ENCODE results near the gene SNX24.
"Not testable (repeated sequence)": the region's sequence is repeated elsewhere in the genome, so short reads cannot be mapped to it uniquely, and the experiment has no call there.

Gene SNX24

DNA sequence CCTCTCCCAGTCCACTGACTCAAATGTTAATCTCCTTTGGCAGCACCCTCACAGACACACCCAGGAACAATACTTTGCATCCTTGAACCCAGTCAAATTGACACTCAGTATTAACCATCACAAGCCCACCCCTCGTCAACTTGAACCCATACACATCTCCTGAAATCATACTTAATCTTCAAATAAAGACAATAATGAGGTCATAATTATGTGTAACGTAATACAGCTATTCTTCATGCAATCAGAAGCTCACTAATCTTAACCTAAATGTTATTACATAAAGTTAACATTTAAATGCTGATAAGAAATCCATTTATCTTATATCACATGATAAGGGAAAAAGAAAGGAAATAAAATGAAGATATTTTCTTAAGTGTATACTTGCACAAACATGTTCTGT is 125.9 kb downstream of the SNX24 start:
- DNase-seq: no peak

DNA sequence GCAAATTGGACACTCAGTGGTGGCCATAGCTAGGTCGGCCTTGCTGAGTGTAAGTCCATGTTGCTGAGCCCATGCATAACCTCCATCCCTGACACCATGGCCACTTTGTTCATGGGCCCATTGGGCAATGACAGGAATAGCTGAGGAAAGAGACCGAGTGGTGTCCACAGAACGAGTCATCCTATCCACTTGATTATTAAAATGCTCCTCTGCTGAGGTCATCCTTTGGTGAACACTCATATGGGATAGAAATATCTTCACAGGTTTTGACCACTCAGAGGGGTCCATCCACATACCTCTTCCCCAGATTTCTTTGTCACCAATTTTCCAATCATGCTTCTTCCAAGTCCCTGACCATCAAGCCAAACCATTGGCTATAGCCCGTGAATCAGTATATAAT is 127.5 kb downstream of the SNX24 start:
- no peak for DNase-seq

DNA sequence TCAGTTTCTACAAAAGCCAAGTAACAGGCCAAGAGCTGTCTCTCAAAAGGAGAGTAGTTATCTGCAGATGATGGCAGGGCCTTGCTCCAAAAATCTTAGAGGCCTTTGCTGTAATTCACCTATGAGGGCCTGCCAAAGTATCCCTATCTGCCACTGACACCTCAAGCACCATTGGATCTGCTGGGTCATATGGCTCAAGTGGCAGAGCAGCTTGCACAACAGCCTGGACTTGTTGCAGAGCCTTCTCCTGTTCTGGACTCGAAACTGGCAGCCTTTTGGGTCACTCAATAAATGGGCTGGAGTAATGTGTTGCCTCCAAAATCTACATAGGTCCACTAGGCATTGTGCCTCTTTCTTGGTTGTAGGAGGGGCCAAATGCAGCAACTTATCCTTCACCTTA is 128.3 kb downstream of the SNX24 start:
- not testable (repeated sequence) for DNase-seq

DNA sequence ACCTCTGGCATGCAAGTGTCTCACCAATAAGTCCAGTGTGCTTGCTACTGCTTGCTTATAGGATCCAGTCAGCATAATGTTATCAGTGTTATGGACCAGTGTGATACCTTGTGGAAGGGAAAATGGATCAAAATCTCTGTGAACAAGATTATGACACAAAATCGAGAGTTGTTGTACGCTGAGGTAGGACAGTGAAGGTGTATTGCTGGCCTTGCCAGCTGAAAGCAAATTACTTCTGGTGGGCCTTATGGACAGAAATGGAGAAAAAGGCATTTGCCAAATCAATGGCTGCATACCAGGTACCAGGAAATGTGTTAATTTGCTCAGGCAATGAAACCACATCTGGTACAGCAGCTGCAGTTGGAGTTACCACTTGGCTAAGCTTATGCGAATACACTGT is 128.8 kb downstream of the SNX24 start:
- not testable (repeated sequence) for DNase-seq

DNA sequence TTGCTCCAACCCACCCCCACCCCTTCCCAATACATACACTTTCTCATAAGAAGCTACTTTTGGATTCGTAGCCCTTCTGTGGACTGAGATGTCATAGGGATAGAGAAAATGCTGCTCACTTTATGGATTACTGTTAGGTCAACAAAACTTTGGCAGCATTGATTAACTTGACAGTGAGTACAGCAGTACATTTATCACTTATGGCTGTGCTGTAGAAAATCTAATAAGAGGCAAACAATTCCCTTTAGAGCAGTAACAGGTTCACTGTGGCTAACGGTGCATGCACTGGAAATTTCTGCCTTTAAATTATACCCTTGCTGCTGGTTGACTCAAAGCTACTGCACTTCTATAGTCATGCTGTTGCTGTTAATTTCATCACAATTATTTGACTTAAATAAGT is 131.9 kb downstream of the SNX24 start:
- no peak for DNase-seq

DNA sequence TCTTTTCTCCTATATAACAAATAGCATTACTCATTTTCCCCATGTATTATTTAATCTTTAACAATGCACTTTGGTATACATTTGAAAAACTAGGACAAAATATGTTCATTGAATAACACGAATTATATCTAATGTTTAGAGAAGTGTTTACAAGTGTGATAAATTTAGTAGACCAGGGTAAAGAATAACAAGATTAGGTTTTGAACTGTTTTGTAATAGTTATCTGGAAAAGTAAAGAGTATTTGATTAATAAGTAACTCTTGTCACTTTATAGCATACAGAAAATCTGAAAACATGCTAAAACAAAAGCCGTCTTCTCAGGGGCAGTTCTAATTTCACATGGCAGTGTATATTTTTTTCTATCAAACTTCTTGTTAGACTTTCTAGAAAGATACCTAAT is 132.7 kb downstream of the SNX24 start:
- no peak for DNase-seq

DNA sequence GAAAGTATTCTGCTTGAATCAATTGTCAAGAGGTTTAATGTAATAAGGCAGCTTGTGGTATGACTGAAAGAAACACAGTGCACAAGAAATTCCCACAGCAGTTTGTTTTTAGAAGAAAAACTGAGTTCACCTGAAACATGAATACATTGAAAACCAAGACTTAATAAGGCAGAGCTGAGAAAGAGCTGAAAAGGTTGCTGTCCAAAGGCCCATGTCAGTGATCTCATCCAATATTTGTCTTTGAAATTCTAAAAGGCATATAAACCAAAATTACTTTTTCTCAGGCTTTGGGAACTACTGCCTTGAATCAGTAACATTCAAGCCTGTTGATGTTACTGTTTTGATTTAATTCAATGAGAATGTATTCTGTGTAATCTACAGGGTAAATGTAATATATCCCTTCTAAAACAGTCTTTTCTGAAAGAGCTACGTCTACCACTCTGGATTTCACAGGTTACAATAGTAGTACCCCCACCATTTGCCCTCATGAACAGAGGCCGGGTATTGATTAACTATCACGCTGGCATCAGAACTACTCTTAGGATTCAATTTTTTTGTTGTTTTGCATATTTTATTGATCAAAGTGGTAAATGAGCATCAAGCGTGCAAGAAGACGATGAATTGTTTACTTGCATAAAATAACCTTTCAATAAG is 133.4 kb downstream of the SNX24 start:
- DNase-seq: no peak

DNA sequence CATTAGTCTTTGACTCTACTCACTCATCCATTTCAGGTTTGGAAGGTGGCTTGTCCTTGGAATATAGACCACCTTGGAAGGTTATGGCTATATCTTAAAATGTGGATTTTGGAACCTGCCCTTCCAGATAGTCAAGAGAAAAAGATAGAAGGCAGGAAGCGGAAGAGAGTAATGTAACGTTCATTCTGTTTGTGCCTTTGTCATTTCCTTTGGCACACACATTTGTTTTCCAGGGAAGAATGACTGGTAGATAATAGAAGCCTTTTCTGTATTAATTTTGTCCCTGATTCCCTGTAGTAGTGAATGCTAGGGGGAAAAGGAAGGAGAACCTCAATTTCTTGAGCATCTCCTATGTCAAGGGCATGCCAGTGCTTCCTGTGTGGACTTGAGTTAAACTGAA is 136.4 kb downstream of the SNX24 start:
- DNase-seq: no peak

DNA sequence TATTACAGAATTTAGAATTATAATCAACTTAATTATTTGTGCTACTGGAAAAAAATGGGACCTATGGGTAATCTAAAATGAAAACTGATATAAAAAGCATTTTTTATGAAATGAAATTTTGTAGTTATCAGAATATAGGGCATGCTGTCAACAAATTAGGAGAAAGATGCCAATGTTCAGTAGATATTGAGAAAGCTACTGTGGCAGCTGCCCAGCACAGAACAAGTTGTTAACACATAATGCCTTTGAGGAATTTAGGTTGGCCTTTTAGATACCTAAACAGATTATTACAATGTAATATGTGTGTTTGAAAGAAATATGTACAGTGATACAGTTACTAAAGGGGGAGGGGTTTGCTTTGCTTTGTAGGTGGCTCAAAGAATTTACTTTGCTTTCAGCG is 137.0 kb downstream of the SNX24 start:
- no peak for DNase-seq

DNA sequence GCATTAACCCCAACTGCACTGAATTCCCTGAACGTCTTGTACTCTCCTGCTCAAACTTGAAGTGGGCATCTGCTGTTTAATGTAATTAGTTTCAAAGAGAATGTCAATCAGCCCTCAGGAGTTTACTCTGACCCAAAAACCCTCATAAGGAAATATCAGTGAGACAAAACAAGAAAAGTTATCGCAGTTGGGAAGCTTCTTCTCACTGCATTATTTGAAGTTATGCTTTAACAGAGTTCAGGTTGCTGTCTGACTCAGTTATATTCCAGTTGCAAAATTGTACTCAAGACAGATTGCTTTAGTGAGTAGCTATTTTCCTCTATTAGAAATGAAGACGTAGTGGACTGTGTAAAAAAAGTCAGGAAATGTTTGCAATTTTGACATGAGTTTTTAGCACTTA is 139.0 kb downstream of the SNX24 start:
- no peak for DNase-seq

DNA sequence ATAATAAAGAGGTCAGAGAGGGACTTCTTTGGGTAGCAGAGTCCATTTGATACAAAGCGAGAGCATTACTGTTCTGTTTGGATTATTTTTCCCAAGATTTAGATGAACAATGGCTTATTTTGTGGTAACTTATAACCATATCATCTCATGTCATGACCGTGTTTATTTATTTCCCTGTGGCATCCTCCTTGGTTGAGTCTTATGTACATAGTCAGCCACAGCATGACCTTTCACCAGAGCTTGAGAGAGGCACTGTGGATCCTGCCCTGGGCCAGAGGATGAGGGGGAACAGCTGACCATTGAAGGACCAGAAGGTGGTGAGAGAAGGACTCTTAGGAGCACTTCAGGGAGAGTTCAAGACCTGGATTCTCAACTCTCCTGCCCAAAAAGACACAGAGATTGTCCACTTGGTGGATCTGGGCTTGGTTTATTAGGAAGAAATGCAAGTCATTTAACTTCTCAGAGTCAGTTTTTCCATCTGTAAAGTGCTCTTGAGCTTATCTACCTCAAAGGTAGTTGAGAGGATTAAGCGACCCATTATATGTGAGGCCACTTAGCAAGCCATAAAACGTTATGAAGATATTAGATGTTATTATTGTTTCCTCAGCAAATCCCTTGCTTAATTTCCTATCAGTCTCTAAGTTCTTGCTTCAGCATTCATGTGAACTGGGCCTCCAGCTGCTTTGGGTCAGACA is 139.7 kb downstream of the SNX24 start:
- DNase-seq: no peak

DNA sequence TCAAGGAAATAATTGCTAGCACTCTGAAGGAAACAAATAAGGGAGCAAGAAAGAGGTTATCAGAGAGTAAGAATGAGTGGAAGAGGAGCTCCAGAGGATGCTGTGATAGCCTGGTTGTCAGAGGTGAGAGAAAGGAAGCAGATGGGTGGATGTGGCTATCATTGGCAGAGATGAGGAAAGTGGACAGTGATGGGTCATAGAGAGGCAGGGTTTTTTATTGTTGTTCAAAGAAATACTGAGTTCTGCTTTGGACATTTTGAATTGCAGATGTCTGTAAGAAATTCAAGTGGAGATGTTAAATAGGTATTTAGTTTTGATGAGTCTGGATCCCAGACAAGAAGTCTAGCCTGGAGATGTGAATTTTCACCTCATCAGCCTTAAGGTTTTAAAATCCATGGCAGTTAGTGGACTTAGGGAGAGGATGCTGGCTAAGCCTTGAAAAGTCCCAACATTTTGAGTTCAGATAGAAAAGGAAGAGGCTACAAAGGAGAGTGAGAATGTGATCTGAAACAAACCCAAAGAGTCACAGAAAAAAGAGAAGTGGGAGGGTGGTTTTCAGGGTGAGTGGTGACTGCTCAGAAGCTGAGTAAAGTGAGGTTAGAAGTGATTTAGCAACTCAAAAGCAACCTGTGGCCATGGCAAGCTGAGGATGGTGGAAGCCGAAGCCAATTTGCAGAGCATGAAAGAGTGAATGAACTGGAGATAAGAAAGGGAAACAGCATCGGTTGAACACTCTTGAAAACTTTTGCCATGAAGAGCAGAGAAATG is 140.7 kb downstream of the SNX24 start:
- DNase-seq: no peak

DNA sequence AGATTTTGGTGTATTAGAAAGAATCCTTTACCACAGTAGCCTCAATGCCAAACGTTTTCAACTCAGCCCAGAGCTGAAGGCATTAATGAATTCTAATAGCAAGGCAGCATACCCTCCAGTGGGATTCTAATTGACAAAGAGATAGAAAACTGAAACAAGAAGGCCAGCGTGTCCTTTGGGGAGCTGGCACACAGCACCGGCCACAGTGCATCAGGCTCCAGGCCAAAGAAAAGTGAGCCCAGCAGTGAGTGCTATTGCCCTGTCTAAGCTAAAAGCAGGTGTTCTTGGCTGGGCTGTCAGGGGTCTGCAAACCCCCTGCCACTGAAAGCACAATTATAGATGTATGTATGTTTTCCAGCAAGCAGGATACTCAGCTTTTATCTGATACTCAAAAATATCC is 150.7 kb downstream of the SNX24 start:
- no peak for DNase-seq

DNA sequence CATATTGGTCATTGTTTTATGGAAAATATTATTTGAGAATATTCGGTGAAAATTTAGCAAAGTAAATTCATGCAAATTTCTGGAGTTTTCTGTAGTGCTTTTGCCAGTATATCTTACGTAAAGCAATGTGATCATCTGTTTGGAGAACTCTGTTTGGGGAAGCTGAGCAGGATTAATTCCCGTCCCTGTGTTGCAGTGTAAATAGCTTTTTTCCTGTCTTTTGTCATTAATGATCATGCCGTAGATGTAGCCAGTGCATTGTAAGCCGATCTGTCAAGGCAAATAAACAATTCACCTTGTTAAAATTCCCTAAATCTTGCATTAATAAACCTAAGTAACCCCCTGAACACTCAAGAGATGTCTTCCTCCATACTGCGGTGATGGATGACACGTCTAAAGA is 151.9 kb downstream of the SNX24 start:
- no peak for DNase-seq

DNA sequence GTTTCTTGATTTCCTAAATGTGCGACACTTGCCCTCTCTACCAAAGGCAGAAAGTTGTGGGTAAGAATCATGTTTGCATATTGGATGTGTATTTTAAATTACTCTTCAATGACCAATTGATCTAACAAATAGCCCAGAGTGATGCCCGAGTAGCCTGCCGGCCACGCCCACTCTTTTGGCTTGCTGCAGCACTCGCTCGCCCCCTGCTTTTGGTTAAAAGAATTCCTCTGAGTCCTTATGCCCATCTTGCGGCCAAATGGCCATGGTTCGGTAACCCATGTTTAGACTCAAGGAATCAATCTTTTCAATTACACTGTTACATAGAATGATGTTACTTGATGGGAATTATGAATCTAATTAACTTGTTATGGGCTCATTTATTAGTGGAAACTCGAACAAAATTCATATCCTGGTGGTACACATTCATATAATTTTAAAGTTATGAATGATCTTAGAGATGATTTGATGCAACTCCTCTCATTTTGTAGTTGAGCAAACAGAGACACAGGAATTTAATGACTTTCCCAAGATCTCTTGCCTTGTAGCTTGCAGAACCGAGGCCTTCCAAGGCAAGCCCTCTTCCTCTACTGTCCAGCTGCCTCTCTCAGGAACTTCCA is 154.6 kb downstream of the SNX24 start:
- peak; percentile 15 for DNase-seq

DNA sequence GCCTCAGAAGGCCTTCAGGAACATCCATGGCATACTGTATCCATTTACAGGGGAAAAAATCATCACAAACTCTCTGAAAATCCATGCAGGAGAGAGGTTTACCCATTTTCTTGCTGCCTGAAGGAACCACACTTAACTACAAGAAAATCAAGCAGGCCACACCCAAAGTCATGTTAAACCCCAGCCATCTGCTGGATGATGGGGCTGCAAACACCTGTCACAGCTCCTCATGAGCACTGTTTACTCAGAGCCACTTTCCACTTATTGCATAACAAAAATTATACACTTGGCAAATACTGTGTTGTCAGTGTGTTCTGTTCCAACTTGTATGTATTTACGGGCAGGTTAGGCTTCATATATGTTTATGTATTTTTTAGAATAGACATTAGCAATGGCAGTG is 155.3 kb downstream of the SNX24 start:
- no peak for DNase-seq

DNA sequence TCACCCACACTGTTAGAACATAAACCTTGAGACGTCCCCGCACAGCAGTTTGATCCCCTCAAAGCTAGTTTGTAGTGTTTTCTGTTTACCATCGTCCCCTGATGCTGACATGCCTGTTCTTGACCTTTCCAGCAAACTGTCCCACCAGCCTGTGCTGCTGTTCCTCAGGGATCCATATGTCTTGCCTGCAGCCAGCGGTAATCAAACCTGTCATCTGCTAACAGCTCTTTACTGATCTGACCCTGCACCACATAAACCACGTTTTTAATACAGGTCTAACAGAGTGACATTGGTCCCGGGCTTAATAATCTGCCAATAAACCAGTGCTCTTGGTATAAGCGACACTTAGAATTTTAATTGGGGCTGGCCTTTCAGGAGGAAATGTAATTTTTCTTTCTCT is 156.4 kb downstream of the SNX24 start:
- no peak for DNase-seq

DNA sequence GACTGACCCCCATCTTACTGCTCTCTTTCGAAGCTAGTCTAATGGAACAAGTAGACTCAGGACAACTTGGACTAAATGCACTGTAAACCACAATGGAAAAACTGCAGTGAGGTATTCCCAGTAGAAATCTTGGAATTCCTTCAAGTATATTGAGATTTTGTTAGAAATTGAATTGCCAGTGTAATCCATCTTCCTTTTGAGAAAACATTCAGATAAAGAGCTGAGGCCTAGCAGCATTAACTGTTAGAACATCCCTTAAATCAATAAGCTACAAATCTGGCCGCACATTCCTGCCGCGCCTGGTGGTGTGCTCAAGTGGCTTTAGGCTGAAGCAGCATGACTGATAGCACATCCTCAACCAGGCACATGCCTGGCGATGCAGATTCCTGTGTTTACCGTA is 161.8 kb downstream of the SNX24 start:
- DNase-seq: no peak

DNA sequence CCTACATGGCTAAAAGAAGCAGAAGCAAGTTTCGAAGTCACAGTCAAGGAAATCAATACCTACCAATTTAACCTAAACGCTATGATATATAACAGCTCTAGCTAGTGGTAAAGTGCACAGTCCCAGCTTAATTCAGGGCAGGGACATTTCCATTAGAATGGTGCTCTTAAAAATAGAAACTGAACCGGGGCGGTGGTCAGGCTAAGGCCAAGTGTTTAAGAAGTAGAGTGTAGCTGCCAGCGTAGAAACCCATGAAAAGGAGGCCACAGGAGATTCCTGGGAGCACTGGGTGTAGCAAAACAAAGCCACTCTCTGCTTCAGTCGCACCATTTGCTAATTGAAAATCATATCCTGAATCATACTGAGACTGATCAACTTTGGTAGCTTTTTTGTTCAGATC is 162.3 kb downstream of the SNX24 start:
- DNase-seq: no peak

DNA sequence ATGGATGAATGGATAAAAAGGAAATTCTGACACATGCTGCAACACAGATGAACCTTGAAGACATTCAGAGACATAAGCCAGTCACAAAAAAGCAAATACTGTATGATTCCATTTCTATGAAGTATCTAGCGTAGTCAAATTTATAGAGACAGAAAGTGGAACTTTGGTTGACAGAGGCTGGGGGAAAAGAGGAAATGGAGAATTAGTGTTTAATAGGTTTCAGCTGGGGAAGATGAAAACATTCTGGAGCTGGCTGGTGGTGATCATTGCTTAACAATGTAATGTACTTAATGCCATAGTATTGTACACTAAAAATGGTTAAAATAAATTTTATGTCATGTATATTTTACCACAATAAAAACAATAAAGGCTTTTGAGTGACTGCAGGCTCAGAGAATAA is 166.9 kb downstream of the SNX24 start:
- no peak for DNase-seq

DNA sequence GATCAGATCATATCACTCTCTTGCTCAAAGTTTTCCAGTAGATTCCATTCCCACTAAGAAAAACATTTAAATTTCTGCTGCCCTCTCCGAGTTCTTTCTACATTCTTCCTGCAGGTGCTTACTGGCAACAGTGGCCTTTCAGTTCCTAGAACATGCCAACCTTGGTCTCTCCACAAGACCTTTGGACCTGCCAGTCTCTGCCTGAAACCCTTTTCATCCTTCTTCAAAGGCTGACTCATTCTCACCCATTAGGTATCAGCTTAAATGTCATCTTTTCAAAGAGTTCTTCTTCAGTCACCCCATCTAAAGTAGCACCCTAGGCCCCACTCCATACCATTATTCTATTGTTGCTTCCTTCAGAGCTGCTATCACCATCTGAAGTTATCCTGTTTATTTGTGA is 169.3 kb downstream of the SNX24 start:
- no peak for DNase-seq

DNA sequence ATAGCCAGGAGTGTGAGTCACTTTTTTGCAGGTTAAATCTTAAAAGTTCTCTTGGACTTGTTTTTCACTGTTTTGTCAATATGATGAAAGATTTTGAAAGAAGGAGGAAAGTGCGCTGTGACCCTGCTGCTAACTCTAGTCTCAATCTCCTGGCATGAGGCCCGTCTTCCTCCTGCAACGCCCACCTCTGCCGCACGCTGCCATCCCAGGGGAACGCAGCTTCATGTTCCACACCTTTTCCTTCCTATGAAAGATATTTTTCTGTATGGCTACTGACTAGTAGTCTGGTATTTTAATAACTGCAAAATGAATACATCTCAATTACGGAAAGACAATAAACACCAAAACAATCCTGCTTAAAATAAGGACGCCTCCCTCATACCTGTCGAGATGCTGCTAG is 182.8 kb downstream of the SNX24 start:
- no peak for DNase-seq

DNA sequence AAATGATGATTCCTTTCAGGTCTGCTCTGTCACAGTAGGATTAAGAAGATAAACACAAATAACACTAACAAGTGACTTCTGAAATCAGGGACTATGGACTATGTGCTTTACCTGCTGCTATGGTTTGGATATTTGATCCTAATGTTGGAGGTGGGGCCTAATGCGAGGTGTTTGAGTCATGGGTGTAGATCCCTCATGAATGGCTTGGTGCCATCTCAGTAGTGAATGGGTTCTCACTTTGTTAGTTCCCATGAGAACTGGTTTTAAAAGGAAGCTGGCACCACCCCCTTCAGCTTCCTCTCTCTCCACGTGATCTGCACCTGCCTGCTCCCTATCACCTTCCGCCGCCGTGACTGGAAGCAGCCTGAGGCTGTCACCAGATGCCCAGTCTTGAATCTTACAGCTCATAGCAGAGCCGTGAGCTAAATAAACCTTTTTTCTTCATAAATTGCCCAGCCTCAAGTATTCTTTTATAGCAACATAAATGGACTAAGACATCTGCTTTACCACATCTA is 187.8 kb downstream of the SNX24 start:
- DNase-seq: no peak

All from CD4-positive, alpha-beta T cell treated with Interleukin-17A for 4 hours (primary cell).